Measurements from ENCODE around the gene CACNG3. TPM values are rescaled to one million over a fixed set of nuclear protein-coding genes. Genes with fewer than 3 reads are reported as not detected.

Gene CACNG3
- total RNA-seq, 1 donor from 2014 or later, result not detected

DNA sequence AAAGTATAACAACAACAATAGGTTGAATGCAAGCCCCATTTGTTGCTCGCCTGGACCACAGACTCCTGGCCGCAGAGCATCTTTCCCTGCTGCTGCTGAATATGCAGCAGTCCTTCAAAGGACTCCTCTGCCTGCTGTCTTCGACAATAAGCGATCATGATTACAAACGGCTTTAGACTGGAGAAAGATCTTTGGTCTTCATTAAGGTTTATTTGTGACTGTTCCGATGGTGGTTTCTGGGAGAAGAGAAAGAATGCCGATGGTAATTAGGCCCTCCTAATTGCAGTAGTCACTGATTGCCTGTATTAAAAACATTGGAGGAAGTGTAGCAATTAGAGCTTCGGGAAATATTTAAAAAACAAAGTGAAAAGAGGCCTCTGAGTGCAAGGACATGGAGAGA is 138.2 kb downstream of the CACNG3 start:
- Mint-ChIP-seq H3K27me3 (peaks cover 20% of the 10 kb centered on the region), H3K27ac (no peak overlapping the region), H3K36me3 (no peaks in the 10 kb centered on the region), H3K4me3 (no peak overlapping the region), H3K9me3 (no peaks in the 10 kb centered on the region), H3K4me1 (ENCODE audit: unreplicated experiment) (no peaks in the 10 kb centered on the region)
- TF ChIP-seq, protein P1, sequence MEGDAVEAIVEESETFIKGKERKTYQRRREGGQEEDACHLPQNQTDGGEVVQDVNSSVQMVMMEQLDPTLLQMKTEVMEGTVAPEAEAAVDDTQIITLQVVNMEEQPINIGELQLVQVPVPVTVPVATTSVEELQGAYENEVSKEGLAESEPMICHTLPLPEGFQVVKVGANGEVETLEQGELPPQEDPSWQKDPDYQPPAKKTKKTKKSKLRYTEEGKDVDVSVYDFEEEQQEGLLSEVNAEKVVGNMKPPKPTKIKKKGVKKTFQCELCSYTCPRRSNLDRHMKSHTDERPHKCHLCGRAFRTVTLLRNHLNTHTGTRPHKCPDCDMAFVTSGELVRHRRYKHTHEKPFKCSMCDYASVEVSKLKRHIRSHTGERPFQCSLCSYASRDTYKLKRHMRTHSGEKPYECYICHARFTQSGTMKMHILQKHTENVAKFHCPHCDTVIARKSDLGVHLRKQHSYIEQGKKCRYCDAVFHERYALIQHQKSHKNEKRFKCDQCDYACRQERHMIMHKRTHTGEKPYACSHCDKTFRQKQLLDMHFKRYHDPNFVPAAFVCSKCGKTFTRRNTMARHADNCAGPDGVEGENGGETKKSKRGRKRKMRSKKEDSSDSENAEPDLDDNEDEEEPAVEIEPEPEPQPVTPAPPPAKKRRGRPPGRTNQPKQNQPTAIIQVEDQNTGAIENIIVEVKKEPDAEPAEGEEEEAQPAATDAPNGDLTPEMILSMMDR (conservative IDR thresholded peaks at IDR 0.05), result no peak
- DNase-seq (ENCODE audit: extremely low spot score, unreplicated experiment), result no peak

DNA sequence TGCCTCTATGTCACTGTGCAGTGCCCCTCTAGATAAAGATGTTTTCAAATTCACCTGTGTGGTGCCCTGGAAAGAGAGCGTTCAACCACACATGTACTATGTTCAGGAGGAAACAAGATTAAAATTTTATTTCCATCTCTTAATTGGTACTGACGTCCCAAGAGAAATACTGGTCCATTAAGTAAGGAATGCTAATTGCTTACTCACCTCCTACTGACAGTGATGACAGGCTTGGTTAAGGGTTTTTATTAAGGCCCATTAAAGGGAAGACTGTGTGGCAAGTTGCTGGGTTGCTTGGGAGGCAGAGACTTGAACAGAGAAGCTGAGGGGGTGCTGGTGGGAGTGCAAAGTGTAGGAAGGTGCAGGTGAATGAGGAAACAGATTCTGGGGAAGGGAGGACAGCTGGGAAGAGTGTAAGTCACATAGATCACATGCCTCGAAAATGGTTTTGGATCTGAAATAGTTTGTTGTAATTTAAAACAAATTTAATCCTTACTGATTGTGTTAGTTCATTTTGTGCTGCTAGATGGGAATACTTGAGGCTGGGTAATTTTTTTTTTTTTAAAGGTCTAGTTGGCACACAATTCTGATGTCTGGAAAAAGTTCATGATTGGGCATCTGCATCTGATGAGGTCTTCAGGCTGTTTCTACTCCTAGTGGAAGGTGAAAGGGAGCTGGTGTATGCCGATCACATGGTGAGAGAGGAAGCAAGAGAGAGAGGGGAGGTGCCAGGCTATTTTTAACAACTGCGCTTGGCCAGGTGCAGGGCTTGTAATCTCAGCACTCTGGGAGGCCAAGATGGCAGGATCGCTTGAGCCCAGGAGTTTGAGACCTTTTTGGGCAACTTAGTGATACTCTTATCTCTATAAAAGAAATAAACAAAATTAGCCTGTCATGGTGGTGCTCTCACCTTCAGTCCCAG is 140.5 kb downstream of the CACNG3 start:
- DNase-seq (ENCODE audit: extremely low spot score, unreplicated experiment), result no peak
- no peaks in the 10 kb centered on the region for H3K4me1 Mint-ChIP-seq (ENCODE audit: unreplicated experiment)
- peaks cover 20% of the 10 kb centered on the region for H3K27me3 Mint-ChIP-seq
- TF ChIP-seq, protein P1 (conservative IDR thresholded peaks at IDR 0.05), result no peak
- no peaks in the 10 kb centered on the region for H3K36me3 Mint-ChIP-seq
- no peaks in the 10 kb centered on the region for H3K9me3 Mint-ChIP-seq
- no peak overlapping the region for H3K27ac Mint-ChIP-seq
- no peak overlapping the region for H3K4me3 Mint-ChIP-seq

DNA sequence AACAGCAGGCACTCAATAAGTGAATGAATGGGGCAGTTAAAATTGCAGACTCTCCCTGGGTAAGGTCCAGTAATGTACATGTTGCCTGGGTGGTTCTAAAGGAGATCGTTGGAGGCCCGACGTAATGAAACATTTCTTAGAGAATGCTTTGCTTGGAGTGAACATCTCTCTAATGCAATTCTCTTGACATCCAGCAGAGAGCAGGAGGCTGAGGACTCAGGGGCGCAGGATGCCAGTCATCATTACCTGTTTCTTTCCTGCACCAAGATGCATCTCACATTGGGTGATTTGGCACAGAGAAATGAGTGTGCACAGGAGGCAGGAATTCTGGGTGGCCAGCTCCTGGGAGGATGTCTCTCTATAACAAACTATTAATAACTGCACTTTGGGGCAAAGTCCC is 152.9 kb downstream of the CACNG3 start:
- TF ChIP-seq, protein P1 (conservative IDR thresholded peaks at IDR 0.05), result peak; percentile 47

More for the DNA sequence above, 152.9 kb downstream of the CACNG3 start:
- no peaks in the 10 kb centered on the region for H3K9me3 Mint-ChIP-seq
- no peak overlapping the region for H3K27ac Mint-ChIP-seq
- no peaks in the 10 kb centered on the region for H3K36me3 Mint-ChIP-seq
- H3K27me3 Mint-ChIP-seq, result peaks cover 4% of the 10 kb centered on the region
- no peak for DNase-seq (ENCODE audit: extremely low spot score, unreplicated experiment)
- no peaks in the 10 kb centered on the region for H3K4me1 Mint-ChIP-seq (ENCODE audit: unreplicated experiment)
- no peak overlapping the region for H3K4me3 Mint-ChIP-seq
